Skeletal muscle satellite cell (primary cell): ENCODE results near the gene UNC50.

ENCODE experiments used
- H3K27me3 ChIP-seq: 2 replicates; pipeline ENCODE4 v1.7.0; 2013; ENCODE audit warnings: low read length; ENCODE audit not compliant: control insufficient read depth, insufficient read depth
- H3K36me3 ChIP-seq: 2 replicates; pipeline ENCODE4 v1.7.0; 2013; ENCODE audit warnings: mild to moderate bottlenecking, control low read depth, low read length; ENCODE audit not compliant: insufficient read depth
- H3K4me1 ChIP-seq: 2 replicates; pipeline ENCODE4 v1.7.0; 2013; ENCODE audit warnings: low read length; ENCODE audit not compliant: control insufficient read depth, insufficient read depth
- H3K4me2 ChIP-seq: 2 replicates; pipeline ENCODE4 v1.7.0; 2013; ENCODE audit warnings: mild to moderate bottlenecking, low read length
- H3K4me3 ChIP-seq: 2 replicates; pipeline ENCODE4 v1.7.0; 2013; ENCODE audit warnings: low read length
- H3K9ac ChIP-seq: 2 replicates; pipeline ENCODE4 v1.7.0; 2013; ENCODE audit warnings: mild to moderate bottlenecking, low read depth, low read length, moderate library complexity
- H3K9me3 ChIP-seq: replicated peaks from 2 replicates; pipeline ENCODE4 v1.7.0; 2013; ENCODE audit warnings: mild to moderate bottlenecking, control low read depth, low read length

The UNC50 gene

DNA sequence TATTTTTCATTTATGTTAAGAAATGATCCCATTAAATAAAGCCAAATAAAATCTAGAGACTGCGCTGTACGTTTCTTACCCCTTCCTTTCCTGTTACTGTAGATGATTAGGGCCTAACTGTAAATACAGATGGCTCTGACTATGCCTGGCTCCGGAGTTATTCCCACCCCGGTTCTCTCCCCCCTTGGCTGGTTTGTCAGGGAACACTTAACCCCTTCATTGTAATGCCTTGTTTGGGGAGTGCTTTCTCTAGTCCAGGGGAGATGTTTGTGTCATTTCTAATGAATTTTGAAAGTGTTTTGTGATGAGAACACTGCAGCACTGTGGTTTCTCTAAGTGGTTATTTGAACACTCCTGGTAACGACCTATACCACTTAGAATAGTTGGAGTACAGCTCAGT lies 8.8 kb downstream of the UNC50 start:
- Histone ChIP-seq H3K9ac (no peak overlapping the region), H3K27me3 (no peaks in the 10 kb centered on the region), H3K4me2 (no peak overlapping the region), H3K4me3 (no peak overlapping the region), H3K4me1 (no peaks in the 10 kb centered on the region), H3K9me3 (no peaks in the 10 kb centered on the region), H3K36me3 (peaks cover 54% of the 10 kb centered on the region)

DNA sequence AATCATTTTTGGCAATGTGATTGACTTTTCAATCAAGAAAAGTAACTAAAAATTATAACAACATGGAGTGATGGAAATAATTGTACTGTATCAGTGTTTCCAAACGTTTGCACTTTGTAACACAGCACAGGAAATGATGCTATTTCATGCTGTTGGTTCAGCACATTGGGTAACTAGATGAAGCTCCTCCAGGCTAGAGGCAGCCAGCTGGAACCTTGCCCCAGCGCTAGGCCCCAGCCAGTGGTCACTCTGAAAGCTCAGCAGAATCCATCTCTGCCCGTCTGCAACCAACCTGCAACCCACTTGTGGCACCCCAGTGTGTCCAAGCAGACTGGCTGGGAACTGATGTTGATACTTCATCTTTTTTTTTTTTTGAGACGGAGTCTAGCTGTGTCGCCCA lies 15.3 kb downstream of the UNC50 start:
- H3K9ac ChIP-seq = no peak overlapping the region
- no peaks in the 10 kb centered on the region for H3K4me1 ChIP-seq
- H3K4me3 ChIP-seq = no peak overlapping the region
- no peaks in the 10 kb centered on the region for H3K9me3 ChIP-seq
- H3K27me3 ChIP-seq = no peaks in the 10 kb centered on the region
- no peak overlapping the region for H3K4me2 ChIP-seq
- no peaks in the 10 kb centered on the region for H3K36me3 ChIP-seq

DNA sequence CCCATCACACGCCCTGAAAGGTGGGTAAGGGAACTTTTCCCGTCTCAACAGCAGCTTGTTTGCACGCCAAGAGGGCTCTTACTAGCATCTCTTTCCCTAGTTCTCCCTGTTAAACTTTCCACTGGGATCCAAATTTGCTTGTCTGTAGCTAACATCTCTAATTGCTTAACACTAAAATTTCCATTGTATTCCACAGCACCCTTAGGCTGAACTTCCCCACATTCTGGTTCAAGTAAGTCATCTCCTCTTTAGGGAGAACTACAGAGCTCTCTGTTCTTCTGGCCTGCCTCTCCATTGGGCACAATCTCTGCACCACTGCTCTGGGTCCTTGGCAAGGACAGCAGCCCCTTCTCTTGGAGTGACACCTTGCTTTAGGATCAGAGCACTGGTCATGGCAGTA lies 24.0 kb downstream of the UNC50 start:
- Histone ChIP-seq H3K4me2 (no peak overlapping the region), H3K4me3 (no peak overlapping the region), H3K4me1 (no peaks in the 10 kb centered on the region), H3K36me3 (no peaks in the 10 kb centered on the region), H3K9me3 (no peaks in the 10 kb centered on the region), H3K9ac (no peak overlapping the region), H3K27me3 (no peaks in the 10 kb centered on the region)

DNA sequence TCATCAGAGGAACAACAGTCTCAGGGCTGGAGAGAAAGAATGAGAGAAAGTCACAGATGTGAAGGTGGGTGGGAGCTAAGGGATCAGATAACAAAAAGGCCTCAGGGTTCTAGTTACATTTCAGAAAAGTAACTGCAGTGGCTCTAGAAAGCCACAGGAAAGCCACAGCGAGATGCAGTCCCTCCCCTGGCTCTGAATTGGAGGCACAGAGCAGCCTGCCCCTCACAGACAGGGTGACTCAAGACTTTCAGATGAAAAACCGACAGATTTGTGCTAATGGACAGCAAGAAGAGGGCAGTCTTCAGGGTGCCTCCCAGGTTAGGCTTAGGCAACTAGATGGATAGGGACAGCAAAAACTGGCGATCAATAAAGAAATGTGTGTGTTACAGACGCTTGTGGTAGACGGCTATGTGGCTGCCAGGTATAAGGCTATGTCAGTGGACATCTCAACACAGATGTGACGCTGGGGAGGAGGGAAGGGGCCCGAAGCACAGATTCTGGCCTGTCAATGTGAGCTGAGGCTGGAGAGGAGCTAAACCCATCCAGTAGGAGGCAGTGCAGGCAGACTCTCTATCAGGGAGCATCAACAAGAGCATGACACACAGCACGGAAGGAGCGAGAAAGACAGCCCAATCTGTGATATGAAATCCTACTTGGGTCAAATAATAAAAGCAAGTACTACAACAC lies 26.2 kb downstream of the UNC50 start:
- Histone ChIP-seq H3K9me3 (no peaks in the 10 kb centered on the region), H3K9ac (no peak overlapping the region), H3K4me2 (no peak overlapping the region), H3K36me3 (no peaks in the 10 kb centered on the region), H3K4me3 (no peak overlapping the region), H3K27me3 (no peaks in the 10 kb centered on the region), H3K4me1 (no peaks in the 10 kb centered on the region)

DNA sequence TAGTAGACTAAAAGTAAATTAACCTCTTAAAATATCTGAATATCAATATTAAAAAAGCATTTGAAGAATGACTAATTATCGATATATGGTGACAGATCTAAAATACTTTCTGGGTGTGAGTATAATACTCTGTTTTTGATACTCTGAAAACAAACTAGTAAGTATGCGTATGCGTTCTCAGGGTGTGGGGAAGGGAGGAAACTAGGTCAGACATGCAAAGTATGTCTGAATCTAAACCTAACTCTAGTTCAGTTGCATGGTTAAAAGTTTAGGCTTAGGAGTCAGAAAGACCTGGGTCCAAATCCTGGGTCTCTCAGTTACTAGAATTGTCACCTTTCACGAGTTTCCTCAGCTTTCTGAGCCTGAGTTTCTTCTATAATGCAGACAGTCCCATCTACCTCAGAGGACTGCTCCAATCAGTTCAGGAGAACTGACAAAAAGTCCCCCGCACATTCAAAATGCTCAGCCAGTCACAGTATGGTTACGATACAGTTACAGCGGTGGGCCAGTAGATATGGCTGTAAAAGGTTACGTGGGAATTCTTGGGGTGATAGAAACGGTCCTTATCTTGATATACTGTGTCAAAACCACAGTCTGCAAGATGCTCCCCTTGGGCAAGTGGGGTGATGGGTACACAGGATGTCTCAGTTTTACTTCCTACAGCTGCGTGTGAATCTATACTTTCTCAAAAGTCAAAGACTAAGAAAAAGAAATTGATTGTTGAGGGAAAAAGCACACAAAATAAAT lies 29.2 kb downstream of the UNC50 start:
- no peak overlapping the region for H3K4me2 ChIP-seq
- no peaks in the 10 kb centered on the region for H3K4me1 ChIP-seq
- H3K9ac ChIP-seq = no peak overlapping the region
- H3K4me3 ChIP-seq = no peak overlapping the region
- H3K36me3 ChIP-seq = no peaks in the 10 kb centered on the region
- H3K9me3 ChIP-seq = no peaks in the 10 kb centered on the region
- no peaks in the 10 kb centered on the region for H3K27me3 ChIP-seq

DNA sequence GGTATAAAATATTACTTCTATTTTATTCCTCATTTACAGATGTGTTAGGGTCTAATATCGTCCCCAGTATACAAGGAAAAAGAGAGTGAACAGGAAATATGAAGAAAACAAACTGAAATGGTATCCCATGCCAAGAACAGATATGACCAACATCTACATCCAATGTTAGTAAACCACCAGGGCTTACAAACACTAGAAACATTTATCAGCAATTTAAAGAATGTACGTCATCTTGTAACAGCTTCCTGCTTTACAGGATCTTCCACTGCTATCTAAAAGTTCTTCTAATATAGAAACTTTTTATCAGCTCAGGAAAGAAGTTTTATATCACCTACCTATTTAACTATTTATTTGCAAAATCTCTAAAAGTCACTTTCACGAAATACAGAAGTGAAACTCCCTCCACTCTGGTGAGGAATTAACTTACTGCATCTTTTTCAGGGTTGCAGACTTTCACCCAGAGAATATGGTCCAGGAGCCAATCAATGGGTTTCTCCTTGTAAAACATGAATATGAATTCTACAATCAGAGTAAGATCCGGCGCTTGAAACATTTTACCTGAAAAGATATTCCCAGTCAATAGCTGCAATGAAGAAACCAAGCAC lies 35.2 kb downstream of the UNC50 start:
- Histone ChIP-seq H3K4me1 (no peaks in the 10 kb centered on the region), H3K36me3 (no peaks in the 10 kb centered on the region), H3K4me2 (no peak overlapping the region), H3K9me3 (no peaks in the 10 kb centered on the region), H3K27me3 (peaks cover 3% of the 10 kb centered on the region), H3K4me3 (no peak overlapping the region), H3K9ac (no peak overlapping the region)

DNA sequence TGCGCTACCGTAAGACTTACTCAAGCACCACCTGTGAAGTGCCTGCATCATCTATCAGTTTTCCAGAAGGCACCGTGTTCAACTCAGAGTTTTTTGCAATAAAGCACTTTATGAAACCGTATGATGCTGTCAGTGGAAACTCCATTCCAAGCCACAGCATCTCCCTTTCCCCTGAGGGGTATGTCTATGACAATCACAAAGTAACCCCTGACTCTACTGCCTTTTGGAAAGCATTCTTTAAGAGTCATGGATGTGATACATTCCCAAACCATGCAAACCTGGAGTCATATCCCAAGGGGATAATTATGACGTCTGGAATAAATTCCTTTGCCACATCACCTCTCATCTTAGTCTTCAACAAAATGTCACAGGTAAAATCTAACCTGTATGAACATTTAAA lies 39.2 kb downstream of the UNC50 start:
- peaks cover 3% of the 10 kb centered on the region for H3K27me3 ChIP-seq
- no peaks in the 10 kb centered on the region for H3K36me3 ChIP-seq
- no peak overlapping the region for H3K4me2 ChIP-seq
- H3K9me3 ChIP-seq = no peaks in the 10 kb centered on the region
- no peak overlapping the region for H3K9ac ChIP-seq
- no peak overlapping the region for H3K4me3 ChIP-seq
- H3K4me1 ChIP-seq = no peaks in the 10 kb centered on the region

DNA sequence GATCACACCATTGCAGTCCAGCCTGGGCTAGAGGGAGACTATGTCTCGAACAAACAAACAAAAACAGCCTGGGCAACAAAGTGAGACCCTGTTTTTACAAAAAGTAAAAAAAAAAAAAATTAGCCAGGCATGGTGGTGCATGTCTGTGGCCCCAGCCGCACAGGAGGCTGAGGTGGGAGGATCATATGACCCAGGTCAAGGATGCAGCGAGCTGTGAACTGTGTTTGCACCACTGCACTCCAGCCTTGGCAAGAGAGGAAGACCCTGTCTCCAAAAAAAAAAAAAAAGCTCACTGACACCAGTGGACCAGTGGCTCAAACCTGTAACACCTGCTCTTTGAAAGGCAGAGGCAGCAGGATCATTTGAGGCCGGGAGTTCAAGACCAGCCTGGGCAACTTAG lies 40.1 kb downstream of the UNC50 start:
- no peak overlapping the region for H3K4me2 ChIP-seq
- peaks cover 3% of the 10 kb centered on the region for H3K27me3 ChIP-seq
- H3K36me3 ChIP-seq = no peaks in the 10 kb centered on the region
- no peak overlapping the region for H3K4me3 ChIP-seq
- H3K9me3 ChIP-seq = no peaks in the 10 kb centered on the region
- H3K9ac ChIP-seq = no peak overlapping the region
- no peaks in the 10 kb centered on the region for H3K4me1 ChIP-seq

DNA sequence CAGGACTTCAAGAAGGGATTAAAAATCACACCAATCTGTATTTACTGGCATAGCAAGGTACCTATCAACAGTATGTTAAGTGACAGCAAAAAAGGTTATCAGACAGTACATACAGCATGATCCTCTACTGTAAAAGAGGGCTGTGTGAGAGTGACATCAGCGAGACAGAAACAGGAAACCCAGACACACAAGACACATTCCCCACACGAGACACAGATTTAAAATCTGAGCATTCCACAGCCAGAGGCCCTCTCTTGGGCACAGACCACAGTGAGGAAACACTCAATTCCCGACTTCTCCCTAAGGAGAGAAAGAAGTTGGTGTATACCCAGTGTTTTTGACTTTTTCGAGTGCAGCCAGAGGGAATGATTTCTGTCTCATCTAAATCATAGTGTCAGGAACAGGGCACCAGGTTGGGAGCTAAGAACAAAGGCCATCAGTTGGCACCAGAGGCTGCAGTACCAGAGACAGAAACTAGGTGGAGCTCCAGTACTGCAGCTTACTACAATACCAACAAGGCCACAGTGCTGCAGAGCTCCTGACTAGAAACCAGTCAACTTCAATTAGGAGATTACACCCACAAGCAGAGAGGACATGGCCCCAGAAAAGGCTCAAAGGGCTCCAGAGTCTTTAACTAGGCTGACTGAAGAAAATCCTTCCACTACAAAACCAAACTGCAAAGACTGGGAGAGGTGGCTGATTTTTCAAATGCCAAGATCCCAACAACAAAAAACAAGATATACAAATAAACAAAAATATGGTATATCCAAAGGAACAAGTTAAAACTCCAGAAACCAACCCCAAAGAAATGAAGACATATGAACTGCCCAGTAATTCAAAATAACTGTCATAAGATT lies 41.0 kb downstream of the UNC50 start:
- H3K27me3 ChIP-seq = peaks cover 3% of the 10 kb centered on the region
- no peaks in the 10 kb centered on the region for H3K4me1 ChIP-seq
- H3K4me3 ChIP-seq = no peak overlapping the region
- H3K36me3 ChIP-seq = no peaks in the 10 kb centered on the region
- no peak overlapping the region for H3K9ac ChIP-seq
- H3K4me2 ChIP-seq = no peak overlapping the region
- no peaks in the 10 kb centered on the region for H3K9me3 ChIP-seq

DNA sequence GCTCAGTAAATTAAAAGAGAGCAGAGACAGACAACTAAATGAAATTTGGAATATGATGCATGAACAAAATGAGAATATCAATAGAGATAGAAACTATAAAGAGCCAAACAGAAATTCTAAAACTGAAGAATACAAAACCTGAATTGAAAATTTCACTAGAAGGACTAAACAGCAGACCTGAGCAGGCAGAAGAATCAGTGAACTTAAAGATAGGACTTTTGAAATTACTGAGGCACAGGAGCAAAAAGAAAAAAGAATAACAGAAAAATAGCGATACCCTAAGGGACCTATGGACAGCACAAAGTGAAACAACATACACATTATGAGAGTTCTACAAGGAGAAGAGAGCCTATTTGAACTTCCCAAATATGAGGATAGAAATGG lies 41.6 kb downstream of the UNC50 start:
- no peaks in the 10 kb centered on the region for H3K4me1 ChIP-seq
- H3K9ac ChIP-seq = no peak overlapping the region
- H3K36me3 ChIP-seq = no peaks in the 10 kb centered on the region
- H3K4me2 ChIP-seq = no peak overlapping the region
- H3K27me3 ChIP-seq = peaks cover 3% of the 10 kb centered on the region
- no peak overlapping the region for H3K4me3 ChIP-seq
- no peaks in the 10 kb centered on the region for H3K9me3 ChIP-seq

DNA sequence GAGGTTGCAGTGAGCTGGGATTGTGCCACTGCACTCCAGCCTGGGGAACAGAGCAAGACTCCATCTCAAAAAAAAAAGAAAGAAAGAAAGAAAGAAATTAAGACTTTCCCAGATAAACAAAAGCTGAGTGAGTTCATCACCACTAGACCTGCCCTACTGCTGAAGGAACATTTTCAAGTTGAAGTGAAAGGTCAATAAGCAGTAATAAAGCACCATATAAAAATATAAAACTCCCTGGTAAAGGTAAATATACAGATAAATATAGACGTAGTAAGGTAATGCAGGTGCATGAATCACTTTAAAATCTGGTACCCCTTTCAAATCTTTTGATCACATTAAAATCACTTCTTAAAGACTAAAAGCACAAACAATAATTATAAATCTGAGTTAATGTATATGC lies 42.6 kb downstream of the UNC50 start:
- H3K27me3 ChIP-seq = no peaks in the 10 kb centered on the region
- H3K4me3 ChIP-seq = no peak overlapping the region
- no peak overlapping the region for H3K4me2 ChIP-seq
- H3K9ac ChIP-seq = no peak overlapping the region
- no peaks in the 10 kb centered on the region for H3K9me3 ChIP-seq
- H3K4me1 ChIP-seq = no peaks in the 10 kb centered on the region
- H3K36me3 ChIP-seq = no peaks in the 10 kb centered on the region
